HCT116 (cell line): ENCODE results near the gene CYTL1. TPM values are rescaled to one million over a fixed set of nuclear protein-coding genes. Genes with fewer than 3 reads are reported as not detected.

Experiments used
- ATAC-seq: fragments of 200-7000 bp; cut with Tn5 transposase; 2 replicates; pipeline ENCODE4 v1.9.1; 2020; ENCODE audit warnings: mild to moderate bottlenecking, moderate library complexity
- BruUV-seq: library from RNA; stranded (reverse); fragments of 400-500 nt; replicated peaks from 2 replicates; lab custom pipeline; 2021; lab: Mats Ljungman, UMichigan
- CTCF ChIA-PET: fragments of 300-600 bp; sonication (Branson Sonifier 250); formaldehyde crosslinking; loops from one replicate; lab custom pipeline; 2021; ENCODE audit warnings: antibody characterized with exemption; lab: Charles Lee
- POLR2A ChIA-PET: fragments of 300-600, 350-600 bp; sonication (Branson Sonifier 250); formaldehyde crosslinking; loops from one replicate; lab custom pipeline; 2021; ENCODE audit warnings: antibody characterized with exemption; lab: Charles Lee
- RAD21 ChIA-PET, 2 experiments: fragments of 300-600 bp; sonication (Branson Sonifier 250); formaldehyde crosslinking; loops; one replicate each; lab custom pipeline; 2023; ENCODE audit warnings: low total read pairs in 2 of 2; ENCODE audit not compliant: uncharacterized antibody in 2 of 2, unreplicated experiment in 2 of 2, low non-redundant PET in 1 of 2; lab: Charles Lee
- DNase-seq: peaks from one replicate; pipeline ENCODE4 v3.0.0-alpha.2; 2010; ENCODE audit warnings: low read depth, low spot score
- H2AFZ ChIP-seq: fragments of 200-600 bp; shearing (Covaris generic), sonication (generic); 2 replicates; pipeline ENCODE4 v1.6.1; 2017; ENCODE audit warnings: low read depth, mixed run types, mixed read lengths, antibody characterized with exemption, low read length; ENCODE audit not compliant: poor library complexity, severe bottlenecking
- H3K27ac ChIP-seq: 2 replicates; pipeline ENCODE4 v1.5.1; 2012; ENCODE audit warnings: low read depth, low read length
- H3K27me3 ChIP-seq: fragments of 200-600 bp; sonication (generic); 2 replicates; pipeline ENCODE4 v1.6.1; 2016; ENCODE audit warnings: mixed run types, low read length, mixed read lengths; ENCODE audit not compliant: insufficient read depth
- H3K36me3 ChIP-seq, 2 experiments: fragments of 200-500 bp in 1 of 2; fragments of 200-600 bp in 1 of 2; sonication (Bioruptor generic) in 1 of 2; sonication (generic) in 1 of 2; 2 replicates each; pipeline versions ENCODE4 v1.5.1 to v1.6.1; 2014 to 2016; ENCODE audit warnings: low read length in 2 of 2, inconsistent platforms in 1 of 2, mixed read lengths in 1 of 2, mixed run types in 1 of 2; ENCODE audit not compliant: insufficient read depth in 2 of 2, control insufficient read depth in 1 of 2
- H3K4me1 ChIP-seq, 2 experiments: fragments of 200-600 bp in 1 of 2; sonication (generic) in 1 of 2; 2 replicates each; pipeline versions ENCODE4 v1.5.1 to v1.6.1; 2012 to 2017; ENCODE audit warnings: low read length in 2 of 2, inconsistent platforms in 1 of 2, mild to moderate bottlenecking in 1 of 2, mixed read lengths in 1 of 2, mixed run types in 1 of 2, moderate library complexity in 1 of 2; ENCODE audit not compliant: insufficient read depth in 2 of 2, control insufficient read depth in 1 of 2
- H3K4me2 ChIP-seq: fragments of 200-600 bp; sonication (generic); 2 replicates; pipeline ENCODE4 v1.6.1; 2017; ENCODE audit warnings: mixed run types, low read length, mixed read lengths
- H3K4me3 ChIP-seq, 2 experiments: fragments of 200-600 bp in 1 of 2; sonication (generic) in 1 of 2; replicated peaks in 1 of 2; 2 replicates each; pipeline ENCODE4 v1.5.1; 2011 to 2016; ENCODE audit warnings: low read length in 2 of 2, control low read depth in 1 of 2, low read depth in 1 of 2, mild to moderate bottlenecking in 1 of 2, mixed read lengths in 1 of 2, mixed run types in 1 of 2
- H3K79me2 ChIP-seq: fragments of 200-600 bp; sonication (generic); 2 replicates; pipeline ENCODE4 v1.6.1; 2017; ENCODE audit warnings: mild to moderate bottlenecking, mixed run types, low read length, moderate library complexity, mixed read lengths; ENCODE audit not compliant: insufficient read depth
- H3K9ac ChIP-seq: fragments of 200-600 bp; sonication (generic); 2 replicates; pipeline ENCODE4 v1.6.1; 2016; ENCODE audit warnings: low read length, mixed read lengths
- H3K9me2 ChIP-seq: fragments of 200-600 bp; sonication (generic), shearing (Covaris generic); 2 replicates; pipeline ENCODE4 v1.6.1; 2017; ENCODE audit warnings: mixed run types, mild to moderate bottlenecking, moderate library complexity; ENCODE audit not compliant: insufficient read depth
- H3K9me3 ChIP-seq, 2 experiments: fragments of 200-500 bp in 1 of 2; fragments of 200-600 bp in 1 of 2; sonication (Bioruptor generic) in 1 of 2; sonication (generic) in 1 of 2; 2 replicates each; pipeline ENCODE4 v1.6.1; 2014 to 2017; ENCODE audit warnings: low read length in 2 of 2, mixed read lengths in 2 of 2, inconsistent platforms in 1 of 2, low read depth in 1 of 2, mild to moderate bottlenecking in 1 of 2, mixed run types in 1 of 2, moderate library complexity in 1 of 2; ENCODE audit not compliant: control insufficient read depth in 1 of 2, insufficient read depth in 1 of 2
- H4K20me1 ChIP-seq: fragments of 200-600 bp; sonication (generic), shearing (Covaris generic); 2 replicates; pipeline ENCODE4 v1.6.1; 2017; ENCODE audit warnings: mixed run types, mild to moderate bottlenecking, moderate library complexity; ENCODE audit not compliant: insufficient read depth
- CBX3 ChIP-seq: IDR thresholded peaks from 2 replicates; pipeline ENCODE4 v1.6.1; 2012; ENCODE audit warnings: low read depth
- EZH2phosphoT487 ChIP-seq: fragments of 200-600 bp; IDR thresholded peaks from 2 replicates; pipeline ENCODE4 v1.6.1; 2018; ENCODE audit warnings: antibody characterized with exemption, borderline replicate concordance
- POLR2A ChIP-seq: IDR thresholded peaks from 2 replicates; pipeline ENCODE4 v1.7.0; 2011; ENCODE audit warnings: borderline replicate concordance; ENCODE audit not compliant: insufficient read depth, insufficient read length; ENCODE audit errors: extremely low read depth
- POLR2AphosphoS5 ChIP-seq: IDR thresholded peaks from 2 replicates; pipeline ENCODE4 v1.6.1; 2011; ENCODE audit warnings: mild to moderate bottlenecking, low read depth, low read length, moderate library complexity
- YY1 ChIP-seq: IDR thresholded peaks from 2 replicates; pipeline ENCODE4 v1.6.1; 2011; ENCODE audit warnings: low read length, low read depth, moderate library complexity, mild to moderate bottlenecking; ENCODE audit not compliant: insufficient replicate concordance; ENCODE audit errors: extremely low read depth
- intact Hi-C: fragments of 100-400 bp; cut with micrococcal nuclease; formaldehyde crosslinking; loops from 2 replicates; pipeline ENCODE4 v1.10.0; 2022
- total RNA-seq: library from RNA; stranded (reverse); gene quantifications from one replicate; pipeline ENCODE4 v1.2.1, GENCODE V29; 2021; ENCODE audit not compliant: unreplicated experiment
- TF ChIP-seq, protein P1 (sequence below): IDR thresholded peaks from 2 replicates; pipeline ENCODE4 v1.6.1; 2012; ENCODE audit warnings: low read depth
- TF ChIP-seq, protein P2 (sequence below): IDR thresholded peaks from 2 replicates; pipeline ENCODE4 v1.6.1; 2012
- TF ChIP-seq, protein P3 (sequence below): IDR thresholded peaks from 2 replicates; pipeline ENCODE4 v1.6.1; 2012

Gene CYTL1
- total RNA-seq, 1 experiment from 2014 or later: not detected

DNA sequence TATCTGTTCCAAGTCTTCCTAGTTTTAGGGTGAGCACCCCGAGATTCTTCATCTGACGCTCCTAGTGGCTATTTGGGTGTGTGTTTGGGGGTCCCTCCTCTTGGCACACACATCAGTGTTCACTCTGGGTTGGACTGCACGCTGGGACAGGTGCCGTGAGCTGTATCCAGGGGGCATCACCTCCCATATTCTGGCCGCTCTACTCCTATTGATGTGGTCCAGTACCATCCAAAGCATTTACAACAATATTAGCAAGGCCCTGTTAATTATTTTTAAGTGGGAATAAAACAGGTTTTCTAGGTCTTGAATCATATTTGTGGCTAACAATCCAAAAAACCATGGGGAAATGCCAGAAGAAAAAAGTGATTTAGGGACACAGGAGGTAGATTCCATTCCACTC is 26.4 kb downstream of the CYTL1 start:
- TF ChIP-seq EZH2phosphoT487 (no peak), YY1 (no peak), POLR2A (no peak), CBX3 (no peak), POLR2AphosphoS5 (no peak)
- TF ChIP-seq, protein P1, sequence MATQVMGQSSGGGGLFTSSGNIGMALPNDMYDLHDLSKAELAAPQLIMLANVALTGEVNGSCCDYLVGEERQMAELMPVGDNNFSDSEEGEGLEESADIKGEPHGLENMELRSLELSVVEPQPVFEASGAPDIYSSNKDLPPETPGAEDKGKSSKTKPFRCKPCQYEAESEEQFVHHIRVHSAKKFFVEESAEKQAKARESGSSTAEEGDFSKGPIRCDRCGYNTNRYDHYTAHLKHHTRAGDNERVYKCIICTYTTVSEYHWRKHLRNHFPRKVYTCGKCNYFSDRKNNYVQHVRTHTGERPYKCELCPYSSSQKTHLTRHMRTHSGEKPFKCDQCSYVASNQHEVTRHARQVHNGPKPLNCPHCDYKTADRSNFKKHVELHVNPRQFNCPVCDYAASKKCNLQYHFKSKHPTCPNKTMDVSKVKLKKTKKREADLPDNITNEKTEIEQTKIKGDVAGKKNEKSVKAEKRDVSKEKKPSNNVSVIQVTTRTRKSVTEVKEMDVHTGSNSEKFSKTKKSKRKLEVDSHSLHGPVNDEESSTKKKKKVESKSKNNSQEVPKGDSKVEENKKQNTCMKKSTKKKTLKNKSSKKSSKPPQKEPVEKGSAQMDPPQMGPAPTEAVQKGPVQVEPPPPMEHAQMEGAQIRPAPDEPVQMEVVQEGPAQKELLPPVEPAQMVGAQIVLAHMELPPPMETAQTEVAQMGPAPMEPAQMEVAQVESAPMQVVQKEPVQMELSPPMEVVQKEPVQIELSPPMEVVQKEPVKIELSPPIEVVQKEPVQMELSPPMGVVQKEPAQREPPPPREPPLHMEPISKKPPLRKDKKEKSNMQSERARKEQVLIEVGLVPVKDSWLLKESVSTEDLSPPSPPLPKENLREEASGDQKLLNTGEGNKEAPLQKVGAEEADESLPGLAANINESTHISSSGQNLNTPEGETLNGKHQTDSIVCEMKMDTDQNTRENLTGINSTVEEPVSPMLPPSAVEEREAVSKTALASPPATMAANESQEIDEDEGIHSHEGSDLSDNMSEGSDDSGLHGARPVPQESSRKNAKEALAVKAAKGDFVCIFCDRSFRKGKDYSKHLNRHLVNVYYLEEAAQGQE: no peak
- TF ChIP-seq, protein P2, sequence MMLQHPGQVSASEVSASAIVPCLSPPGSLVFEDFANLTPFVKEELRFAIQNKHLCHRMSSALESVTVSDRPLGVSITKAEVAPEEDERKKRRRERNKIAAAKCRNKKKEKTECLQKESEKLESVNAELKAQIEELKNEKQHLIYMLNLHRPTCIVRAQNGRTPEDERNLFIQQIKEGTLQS: no peak
- TF ChIP-seq, protein P3, sequence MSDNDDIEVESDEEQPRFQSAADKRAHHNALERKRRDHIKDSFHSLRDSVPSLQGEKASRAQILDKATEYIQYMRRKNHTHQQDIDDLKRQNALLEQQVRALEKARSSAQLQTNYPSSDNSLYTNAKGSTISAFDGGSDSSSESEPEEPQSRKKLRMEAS: no peak
- ChIA-PET CTCF (no interaction called here), RAD21 (no interaction called here), POLR2A (no interaction called here)
- no peaks in the 10 kb centered on the region for H3K27me3 ChIP-seq
- no peaks in the 10 kb centered on the region for H3K9me2 ChIP-seq
- no TSS peak for BruUV-seq
- ATAC-seq (no peak), DNase-seq (no peak)
- no peak overlapping the region for H3K4me2 ChIP-seq
- H3K4me3 ChIP-seq: no peak overlapping the region
- H3K79me2 ChIP-seq: no peaks in the 10 kb centered on the region
- H3K27ac ChIP-seq: no peak overlapping the region
- H3K4me1 ChIP-seq: peaks cover 9 to 20% of the 10 kb centered on the region in 2 experiments; a peak in 3 of 4 replicates
- no peak overlapping the region for H3K9ac ChIP-seq
- H4K20me1 ChIP-seq: no peaks in the 10 kb centered on the region
- H3K36me3 ChIP-seq: no peaks in the 10 kb centered on the region
- no peaks in the 10 kb centered on the region for H3K9me3 ChIP-seq
- H2AFZ ChIP-seq: no peak overlapping the region
- intact Hi-C loops: loop anchor here (10.0 kb wide), 1 partner anchor 318 kb away; no protein-coding TSS in a partner anchor
